Effector memory CD8-positive, alpha-beta T cell (primary cell): ENCODE measurements around the gene SPTSSA.

Experiments
- ATAC-seq: fragments of 150-1000 bp; cut with Tn5 transposase; replicated peaks from 2 replicates; pipeline ENCODE4 v1.10.0; 2021; ENCODE audit warnings: mild to moderate bottlenecking, moderate library complexity
- DNase-seq, 3 experiments: peaks; one replicate each; pipeline ENCODE4 v3.0.0; 2021
- H3K27ac Mint-ChIP-seq, 2 donors: one replicate each; pipeline ENCODE4 v1.8.0; 2022; ENCODE audit warnings: mild to moderate bottlenecking in 2 of 2, mixed read lengths in 2 of 2, moderate library complexity in 2 of 2
- H3K27me3 Mint-ChIP-seq, 2 donors: one replicate each; pipeline ENCODE4 v1.8.0; 2022; ENCODE audit warnings: mixed read lengths in 2 of 2
- H3K36me3 Mint-ChIP-seq: one replicate; pipeline ENCODE4 v1.8.0; 2022; ENCODE audit warnings: mild to moderate bottlenecking, moderate library complexity, mixed read lengths; ENCODE audit not compliant: insufficient read depth
- H3K4me1 Mint-ChIP-seq, 2 donors: one replicate each; pipeline ENCODE4 v1.8.0; 2022; ENCODE audit warnings: low read depth in 2 of 2, mixed read lengths in 2 of 2
- H3K4me3 Mint-ChIP-seq, 2 donors: one replicate each; pipeline ENCODE4 v1.8.0; 2022; ENCODE audit warnings: mild to moderate bottlenecking in 2 of 2, mixed read lengths in 2 of 2, moderate library complexity in 2 of 2
- H3K9me3 Mint-ChIP-seq, 2 donors: one replicate each; pipeline ENCODE4 v1.8.0; 2022; ENCODE audit warnings: mixed read lengths in 2 of 2

SPTSSA gene

GRCh38 chr14:34461334-34462131 lies 507 bp downstream of the SPTSSA start:
- H3K27ac Mint-ChIP-seq, result peak overlapping the region; percentile 46 to 71

GRCh38 chr14:34460841-34461240 lies 1.2 kb downstream of the SPTSSA start:
- no peak for ATAC-seq
- peak overlapping the region; percentile 78 to 86 for H3K4me3 Mint-ChIP-seq

More at GRCh38 chr14:34461334-34462131, 507 bp downstream of the SPTSSA start:
- no peak for ATAC-seq
- H3K9me3 Mint-ChIP-seq, result no peaks in the 10 kb centered on the region
- DNase-seq, result peak in 1 of 3 experiments; percentile 10
- peak overlapping the region; percentile 78 to 86 for H3K4me3 Mint-ChIP-seq
- no peaks in the 10 kb centered on the region for H3K36me3 Mint-ChIP-seq
- no peaks in the 10 kb centered on the region for H3K27me3 Mint-ChIP-seq
- H3K4me1 Mint-ChIP-seq, result peaks cover 8 to 13% of the 10 kb centered on the region in 2 donors

GRCh38 chr14:34460295-34460694 lies 1.7 kb downstream of the SPTSSA start:
- no peak for DNase-seq
- no peak for ATAC-seq
- Mint-ChIP-seq H3K4me1 (peaks cover 8 to 13% of the 10 kb centered on the region in 2 donors), H3K4me3 (no peak overlapping the region), H3K9me3 (no peaks in the 10 kb centered on the region), H3K27me3 (no peaks in the 10 kb centered on the region), H3K27ac (no peak overlapping the region), H3K36me3 (peaks cover 3% of the 10 kb centered on the region)

More at GRCh38 chr14:34460841-34461240, 1.2 kb downstream of the SPTSSA start:
- Mint-ChIP-seq H3K4me1 (peaks cover 8 to 13% of the 10 kb centered on the region in 2 donors), H3K27ac (peak overlapping the region in 1 of 2 donors; percentile 71), H3K9me3 (no peaks in the 10 kb centered on the region), H3K27me3 (no peaks in the 10 kb centered on the region), H3K36me3 (no peaks in the 10 kb centered on the region)
- DNase-seq, result no peak

GRCh38 chr14:34457186-34457585 lies 4.9 kb downstream of the SPTSSA start:
- peaks cover 12% of the 10 kb centered on the region for H3K36me3 Mint-ChIP-seq
- H3K27ac Mint-ChIP-seq, result no peak overlapping the region
- H3K27me3 Mint-ChIP-seq, result no peaks in the 10 kb centered on the region
- no peak for DNase-seq
- peaks cover 7 to 13% of the 10 kb centered on the region in 2 donors for H3K4me1 Mint-ChIP-seq
- ATAC-seq, result no peak
- H3K4me3 Mint-ChIP-seq, result no peak overlapping the region
- no peaks in the 10 kb centered on the region for H3K9me3 Mint-ChIP-seq

- H3K27ac Mint-ChIP-seq, result no peak overlapping the region
- H3K4me3 Mint-ChIP-seq, result no peak overlapping the region
- no peak for ATAC-seq
- H3K9me3 Mint-ChIP-seq, result no peaks in the 10 kb centered on the region
- H3K27me3 Mint-ChIP-seq, result no peaks in the 10 kb centered on the region
- H3K36me3 Mint-ChIP-seq, result peaks cover 12% of the 10 kb centered on the region
- H3K4me1 Mint-ChIP-seq, result no peaks in the 10 kb centered on the region
- no peak for DNase-seq
These were observed 8.8 kb downstream of the SPTSSA start for GRCh38 chr14:34453226-34453625.

- no peak overlapping the region for H3K4me3 Mint-ChIP-seq
- peaks cover 12% of the 10 kb centered on the region for H3K36me3 Mint-ChIP-seq
- no peak overlapping the region for H3K27ac Mint-ChIP-seq
- DNase-seq (no peak), ATAC-seq (no peak)
- no peaks in the 10 kb centered on the region for H3K4me1 Mint-ChIP-seq
- no peaks in the 10 kb centered on the region for H3K9me3 Mint-ChIP-seq
- H3K27me3 Mint-ChIP-seq, result no peaks in the 10 kb centered on the region
These were observed 9.7 kb downstream of the SPTSSA start for GRCh38 chr14:34452258-34452822.

GRCh38 chr14:34450958-34451357 lies 11.1 kb downstream of the SPTSSA start:
- Mint-ChIP-seq H3K27me3 (no peaks in the 10 kb centered on the region), H3K27ac (no peak overlapping the region), H3K4me3 (no peak overlapping the region), H3K4me1 (no peaks in the 10 kb centered on the region), H3K36me3 (peaks cover 12% of the 10 kb centered on the region), H3K9me3 (no peaks in the 10 kb centered on the region)
- DNase-seq, result no peak
- ATAC-seq, result no peak

GRCh38 chr14:34450542-34450915 lies 11.5 kb downstream of the SPTSSA start:
- H3K27me3 Mint-ChIP-seq, result no peaks in the 10 kb centered on the region
- peaks cover 11% of the 10 kb centered on the region for H3K36me3 Mint-ChIP-seq
- H3K27ac Mint-ChIP-seq, result no peak overlapping the region

GRCh38 chr14:34449819-34450541 lies 12.1 kb downstream of the SPTSSA start:
- no peak for ATAC-seq
- Mint-ChIP-seq H3K36me3 (peaks cover 6% of the 10 kb centered on the region), H3K4me3 (no peak overlapping the region), H3K4me1 (no peaks in the 10 kb centered on the region), H3K27ac (no peak overlapping the region), H3K27me3 (no peaks in the 10 kb centered on the region), H3K9me3 (no peaks in the 10 kb centered on the region)
- DNase-seq, result no peak

More at GRCh38 chr14:34450542-34450915, 11.5 kb downstream of the SPTSSA start:
- Mint-ChIP-seq H3K4me1 (no peaks in the 10 kb centered on the region), H3K9me3 (no peaks in the 10 kb centered on the region), H3K4me3 (no peak overlapping the region)
- no peak for DNase-seq
- no peak for ATAC-seq

GRCh38 chr14:34439090-34439489 lies 22.9 kb downstream of the SPTSSA start:
- no peak overlapping the region for H3K4me3 Mint-ChIP-seq
- peaks cover 4% of the 10 kb centered on the region for H3K36me3 Mint-ChIP-seq
- no peaks in the 10 kb centered on the region for H3K9me3 Mint-ChIP-seq
- H3K4me1 Mint-ChIP-seq, result peaks cover 5 to 10% of the 10 kb centered on the region in 2 donors
- no peak for DNase-seq
- ATAC-seq, result no peak
- no peak overlapping the region for H3K27ac Mint-ChIP-seq
- H3K27me3 Mint-ChIP-seq, result no peaks in the 10 kb centered on the region

- no peaks in the 10 kb centered on the region for H3K9me3 Mint-ChIP-seq
- no peak overlapping the region for H3K4me3 Mint-ChIP-seq
- peaks cover 5 to 10% of the 10 kb centered on the region in 2 donors for H3K4me1 Mint-ChIP-seq
- DNase-seq (no peak), ATAC-seq (no peak)
- H3K27me3 Mint-ChIP-seq, result no peaks in the 10 kb centered on the region
- no peak overlapping the region for H3K27ac Mint-ChIP-seq
- peaks cover 4% of the 10 kb centered on the region for H3K36me3 Mint-ChIP-seq
These were observed 23.6 kb downstream of the SPTSSA start for GRCh38 chr14:34438438-34438837.

- no peak for DNase-seq
- Mint-ChIP-seq H3K27me3 (no peaks in the 10 kb centered on the region), H3K27ac (no peak overlapping the region), H3K9me3 (no peaks in the 10 kb centered on the region), H3K36me3 (peaks cover 4% of the 10 kb centered on the region), H3K4me1 (peaks cover 5 to 10% of the 10 kb centered on the region in 2 donors), H3K4me3 (no peak overlapping the region)
- no peak for ATAC-seq
These were observed 24.3 kb downstream of the SPTSSA start for GRCh38 chr14:34437729-34438080.

- Mint-ChIP-seq H3K4me1 (peaks cover 5 to 10% of the 10 kb centered on the region in 2 donors), H3K4me3 (no peak overlapping the region), H3K27me3 (no peaks in the 10 kb centered on the region), H3K9me3 (no peaks in the 10 kb centered on the region), H3K27ac (no peak overlapping the region), H3K36me3 (peaks cover 4% of the 10 kb centered on the region)
- DNase-seq (no peak), ATAC-seq (no peak)
These were observed 24.9 kb downstream of the SPTSSA start for GRCh38 chr14:34436960-34437728.
